ENCODE measurements around the gene MROH7.

MROH7 gene

GRCh38 chr1:54728027-54728426, 86.4 kb downstream of the MROH7 start:
- DNase-seq: no peak

- DNase-seq: no peak
These were observed 95.1 kb downstream of the MROH7 start for GRCh38 chr1:54736685-54737084.

GRCh38 chr1:54738244-54738643, 96.7 kb downstream of the MROH7 start:
- DNase-seq: no peak

GRCh38 chr1:54741531-54741930, 99.9 kb downstream of the MROH7 start:
- DNase-seq: no peak

GRCh38 chr1:54742282-54742681, 100.7 kb downstream of the MROH7 start:
- DNase-seq: peak in 1 of 51 donors; percentile 20

GRCh38 chr1:54743416-54744226, 102.0 kb downstream of the MROH7 start:
- DNase-seq: no peak

GRCh38 chr1:54744696-54745095, 103.1 kb downstream of the MROH7 start:
- DNase-seq: no peak

- no peak for DNase-seq
These were observed 103.7 kb downstream of the MROH7 start for GRCh38 chr1:54745274-54745673.

GRCh38 chr1:54745864-54746263, 104.3 kb downstream of the MROH7 start:
- no peak for DNase-seq

GRCh38 chr1:54748094-54748835, 106.7 kb downstream of the MROH7 start:
- DNase-seq: no peak

GRCh38 chr1:54750596-54750995, 109.0 kb downstream of the MROH7 start:
- no peak for DNase-seq

GRCh38 chr1:54751426-54751825, 109.8 kb downstream of the MROH7 start:
- DNase-seq: no peak

GRCh38 chr1:54754045-54754444, 112.5 kb downstream of the MROH7 start:
- no peak for DNase-seq

- no peak for DNase-seq
These were observed 113.1 kb downstream of the MROH7 start for GRCh38 chr1:54754486-54755285.

GRCh38 chr1:54757833-54758232, 116.2 kb downstream of the MROH7 start:
- DNase-seq: no peak

GRCh38 chr1:54758678-54759348, 117.2 kb downstream of the MROH7 start:
- no peak for DNase-seq
